Transverse colon (tissue), 4 donors: ENCODE data around the gene NACAD.

Source experiments
- EP300 ChIP-seq: sonication (generic); formaldehyde crosslinking; IDR thresholded peaks from one replicate; pipeline ENCODE4 v1.6.1; 2017; ENCODE audit warnings: antibody characterized with exemption, low read depth
- POLR2A ChIP-seq: fragments of 450-650 bp; IDR thresholded peaks from one replicate; pipeline ENCODE4 v1.6.1; 2016; ENCODE audit warnings: antibody characterized with exemption, mild to moderate bottlenecking, moderate library complexity
- POLR2AphosphoS5 ChIP-seq, 3 donors: sonication (generic); formaldehyde crosslinking; IDR thresholded peaks; one replicate each; pipeline ENCODE4 v1.6.1; 2016; ENCODE audit warnings: antibody characterized with exemption in 3 of 3
- TF ChIP-seq, protein P1 (sequence below), 5 experiments: fragments of 200-600 bp in 3 of 5; fragments of 450-650 bp in 2 of 5; sonication (generic) in 3 of 5; IDR thresholded peaks; 1 replicate in 2 of 5; 2 replicates in 3 of 5; pipeline ENCODE4 v1.5.1; 2016 to 2017; ENCODE audit warnings: antibody characterized with exemption in 5 of 5, inconsistent platforms in 3 of 5, mild to moderate bottlenecking in 2 of 5, moderate library complexity in 1 of 5

DNA sequence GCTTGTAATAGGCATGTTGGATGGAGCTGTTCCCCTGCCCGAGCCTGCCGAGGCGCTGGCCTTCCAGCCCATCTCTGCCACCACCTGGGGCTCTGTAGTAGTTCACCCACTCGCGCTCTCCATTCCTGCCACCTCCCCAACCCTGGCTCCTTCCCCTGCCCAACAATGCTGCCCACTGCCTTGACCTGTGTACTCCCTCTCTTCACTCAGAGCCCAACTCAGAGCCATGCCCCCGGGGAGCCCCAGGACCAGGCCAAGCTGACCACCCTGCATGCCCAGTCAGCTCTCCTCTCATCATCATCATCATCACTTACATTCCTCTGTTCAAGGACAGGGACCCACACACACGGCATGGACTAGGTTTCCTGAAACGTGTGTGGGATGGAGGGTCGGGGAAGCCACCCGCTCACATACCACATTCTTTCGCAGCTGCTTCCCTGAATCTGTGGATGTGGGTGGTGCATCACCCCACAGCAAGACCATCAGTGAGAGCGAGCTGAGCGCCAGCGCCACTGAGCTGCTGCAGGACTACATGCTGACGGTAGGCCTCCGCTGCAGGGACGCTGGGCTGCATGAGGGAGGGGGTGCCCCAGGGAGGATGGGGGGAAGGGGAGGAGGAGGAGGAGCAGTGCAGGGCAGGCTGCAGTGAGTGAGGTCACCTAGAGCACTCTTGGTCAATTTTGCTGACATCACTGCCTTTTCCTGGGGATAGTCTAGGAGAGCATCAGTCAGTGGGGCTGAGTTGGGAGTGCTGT lies 15.6 kb downstream of the NACAD start:
- TF ChIP-seq POLR2A = no peak
- TF ChIP-seq, protein P1, sequence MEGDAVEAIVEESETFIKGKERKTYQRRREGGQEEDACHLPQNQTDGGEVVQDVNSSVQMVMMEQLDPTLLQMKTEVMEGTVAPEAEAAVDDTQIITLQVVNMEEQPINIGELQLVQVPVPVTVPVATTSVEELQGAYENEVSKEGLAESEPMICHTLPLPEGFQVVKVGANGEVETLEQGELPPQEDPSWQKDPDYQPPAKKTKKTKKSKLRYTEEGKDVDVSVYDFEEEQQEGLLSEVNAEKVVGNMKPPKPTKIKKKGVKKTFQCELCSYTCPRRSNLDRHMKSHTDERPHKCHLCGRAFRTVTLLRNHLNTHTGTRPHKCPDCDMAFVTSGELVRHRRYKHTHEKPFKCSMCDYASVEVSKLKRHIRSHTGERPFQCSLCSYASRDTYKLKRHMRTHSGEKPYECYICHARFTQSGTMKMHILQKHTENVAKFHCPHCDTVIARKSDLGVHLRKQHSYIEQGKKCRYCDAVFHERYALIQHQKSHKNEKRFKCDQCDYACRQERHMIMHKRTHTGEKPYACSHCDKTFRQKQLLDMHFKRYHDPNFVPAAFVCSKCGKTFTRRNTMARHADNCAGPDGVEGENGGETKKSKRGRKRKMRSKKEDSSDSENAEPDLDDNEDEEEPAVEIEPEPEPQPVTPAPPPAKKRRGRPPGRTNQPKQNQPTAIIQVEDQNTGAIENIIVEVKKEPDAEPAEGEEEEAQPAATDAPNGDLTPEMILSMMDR (IDR thresholded peaks at IDR 0.05) = no peak
- TF ChIP-seq EP300 = no peak
- TF ChIP-seq POLR2AphosphoS5 (IDR thresholded peaks at IDR 0.05) = no peak
